D341Med (cell line): Measurements from ENCODE around the gene EBF4.

ENCODE experiments used
- DNase-seq: peaks from one replicate; pipeline ENCODE4 v3.0.0; 2012; ENCODE audit warnings: low spot score

The EBF4 gene

DNA sequence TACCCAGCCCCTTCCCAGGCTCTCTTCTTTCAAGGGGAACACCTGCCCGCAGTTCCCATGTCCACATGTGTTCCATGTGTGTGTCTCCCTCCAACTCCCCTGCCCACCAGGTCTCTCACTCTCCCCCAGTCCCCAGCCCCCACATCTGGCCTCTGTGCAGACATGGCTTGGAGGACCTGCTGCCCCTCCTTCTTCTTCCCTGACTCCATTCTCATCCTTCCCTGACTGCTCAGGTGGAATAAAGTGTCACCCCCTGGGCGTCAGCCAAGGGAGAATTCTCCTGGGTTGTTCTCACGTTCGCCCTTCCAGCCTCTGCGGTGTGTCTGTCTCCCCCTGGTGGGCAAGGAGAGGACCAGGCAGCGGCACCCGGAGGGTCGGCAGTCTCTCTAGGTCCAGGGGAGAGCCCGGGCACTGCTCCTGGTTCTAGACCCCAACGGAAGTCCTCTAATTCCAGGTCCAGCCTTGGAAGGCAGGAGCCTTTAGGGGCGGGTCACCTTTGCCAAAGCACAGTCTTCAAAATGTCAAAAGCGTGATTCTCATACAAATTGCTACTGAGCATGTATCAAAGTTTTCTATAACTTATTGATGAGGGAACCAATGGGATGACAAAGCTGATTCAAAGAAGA lies 50.5 kb downstream of the EBF4 start:
- DNase-seq: peak; percentile 88

DNA sequence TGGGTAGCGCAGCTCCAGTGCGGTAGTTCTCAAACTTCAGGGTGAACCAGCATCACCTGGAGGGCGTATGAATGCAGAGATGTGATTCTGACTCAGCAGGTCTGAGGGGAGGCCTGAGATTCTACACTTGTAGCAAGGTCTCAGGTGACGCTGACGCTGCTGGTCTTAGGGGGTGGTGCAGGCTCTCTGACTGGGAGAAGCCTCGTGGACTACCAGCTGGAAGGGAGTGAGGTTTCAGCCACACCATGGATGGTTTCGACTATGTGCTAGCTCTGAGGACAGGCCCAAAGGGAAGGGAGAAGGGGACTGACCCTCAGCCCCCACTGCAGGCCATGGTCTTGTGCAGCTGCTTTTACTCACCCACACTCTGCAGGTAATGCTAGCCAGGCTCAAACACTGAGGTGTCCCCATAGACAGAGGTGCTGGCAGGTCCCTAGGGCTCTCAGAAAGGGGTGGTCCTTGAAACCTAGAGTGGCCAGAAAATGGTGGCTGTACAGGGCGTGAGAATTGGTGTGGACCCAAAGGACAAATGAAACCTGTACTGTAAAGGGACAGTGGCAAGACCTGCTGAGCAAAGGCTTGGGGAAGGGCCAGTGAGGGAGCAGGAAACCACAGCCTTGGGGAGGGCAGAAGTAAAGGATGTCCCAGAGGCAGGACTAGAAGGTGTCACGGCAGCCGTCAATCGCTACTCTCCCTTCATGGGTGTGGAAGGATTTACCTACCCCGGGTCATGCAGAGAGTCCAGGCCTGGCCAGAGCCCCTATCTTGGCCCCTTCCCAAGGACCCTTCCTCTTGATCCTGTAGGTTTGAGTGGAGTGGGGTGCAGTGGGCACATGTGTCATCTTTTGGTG lies 52.7 kb downstream of the EBF4 start:
- DNase-seq: no peak

DNA sequence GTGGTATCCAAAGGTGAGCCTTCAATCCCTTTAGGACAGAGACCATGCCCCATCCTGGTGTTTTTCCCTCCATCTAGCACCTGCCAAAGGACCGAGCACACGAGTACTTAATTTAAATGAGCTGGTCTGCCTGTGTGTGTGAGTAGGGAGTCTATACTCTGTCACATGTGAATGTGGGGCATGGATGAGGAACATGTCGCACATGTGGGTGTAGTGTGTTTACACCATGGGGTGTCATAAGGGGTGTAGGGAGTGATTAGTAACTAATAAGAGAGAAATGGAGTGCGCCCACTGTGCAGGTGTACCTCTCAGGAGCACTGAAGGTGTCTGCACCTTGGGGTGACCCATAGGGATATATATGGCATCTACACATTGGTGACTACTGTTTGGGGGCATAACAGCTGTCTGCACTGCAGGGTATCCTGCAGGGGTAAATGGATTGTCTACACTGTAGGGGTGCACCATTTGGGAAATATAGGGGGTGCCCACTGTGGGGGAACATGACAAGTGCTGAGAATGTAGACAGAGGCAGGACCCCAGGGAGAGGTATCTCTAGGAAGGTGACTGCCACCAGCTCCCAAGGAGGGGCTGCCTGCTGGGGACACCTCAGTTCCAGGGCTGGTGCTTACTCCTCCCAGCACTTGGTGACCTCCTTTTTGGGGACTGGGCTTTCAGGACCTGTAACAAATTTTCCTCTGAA lies 53.5 kb downstream of the EBF4 start:
- DNase-seq: no peak

DNA sequence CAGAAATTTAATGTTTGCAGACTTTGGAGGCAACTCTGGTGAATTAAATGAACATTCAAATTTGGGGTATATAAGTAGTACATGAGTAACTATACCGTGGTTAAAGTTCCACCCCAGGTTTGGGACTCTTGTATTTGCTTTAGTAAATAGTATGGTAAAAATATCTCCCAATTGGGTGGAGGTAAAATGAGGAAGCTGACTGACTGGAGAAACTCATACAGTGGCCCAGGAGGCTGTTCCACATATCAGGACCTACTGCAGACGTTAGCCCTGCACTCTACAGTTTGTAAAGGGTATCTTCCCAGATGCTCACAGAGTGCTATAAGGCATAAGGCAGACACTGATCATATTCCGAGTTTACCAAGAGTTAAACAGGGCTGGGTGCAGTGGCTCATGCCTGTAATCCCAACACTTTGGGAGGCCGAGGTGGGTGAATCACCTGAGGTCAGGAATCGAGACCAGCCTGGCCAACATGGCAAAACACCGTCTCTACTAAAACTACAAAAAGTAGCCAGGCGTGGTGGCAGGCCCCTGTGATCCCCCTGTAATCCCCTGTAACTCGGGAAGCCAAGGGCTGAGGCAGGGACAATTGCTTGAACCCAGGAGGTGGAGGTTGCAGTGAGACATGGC lies 54.2 kb downstream of the EBF4 start:
- no peak for DNase-seq

DNA sequence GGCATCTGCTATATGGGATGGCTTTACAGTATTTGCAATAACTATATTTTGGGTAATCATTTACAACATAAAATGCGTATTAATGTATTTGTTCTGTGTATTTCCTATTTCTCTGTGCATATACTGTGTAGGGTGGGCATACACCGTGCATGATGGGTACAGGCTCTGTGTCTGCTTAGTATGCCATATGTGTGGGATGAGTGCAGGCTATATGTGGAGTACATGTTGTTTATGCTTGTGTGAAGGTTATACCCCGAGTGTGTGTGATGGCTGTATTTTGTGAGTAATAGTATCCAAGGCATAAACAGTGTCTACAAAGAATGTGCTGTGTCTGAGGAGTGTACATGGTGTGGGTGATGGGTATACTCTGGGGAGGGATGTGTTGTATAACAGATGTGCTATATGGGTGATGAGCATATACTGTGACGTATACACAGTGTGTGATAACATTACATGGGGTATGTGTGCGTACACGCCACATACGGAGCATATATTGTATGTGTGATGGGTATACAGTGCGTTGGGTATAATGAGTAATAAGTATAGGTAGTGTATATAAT lies 55.2 kb downstream of the EBF4 start:
- no peak for DNase-seq

DNA sequence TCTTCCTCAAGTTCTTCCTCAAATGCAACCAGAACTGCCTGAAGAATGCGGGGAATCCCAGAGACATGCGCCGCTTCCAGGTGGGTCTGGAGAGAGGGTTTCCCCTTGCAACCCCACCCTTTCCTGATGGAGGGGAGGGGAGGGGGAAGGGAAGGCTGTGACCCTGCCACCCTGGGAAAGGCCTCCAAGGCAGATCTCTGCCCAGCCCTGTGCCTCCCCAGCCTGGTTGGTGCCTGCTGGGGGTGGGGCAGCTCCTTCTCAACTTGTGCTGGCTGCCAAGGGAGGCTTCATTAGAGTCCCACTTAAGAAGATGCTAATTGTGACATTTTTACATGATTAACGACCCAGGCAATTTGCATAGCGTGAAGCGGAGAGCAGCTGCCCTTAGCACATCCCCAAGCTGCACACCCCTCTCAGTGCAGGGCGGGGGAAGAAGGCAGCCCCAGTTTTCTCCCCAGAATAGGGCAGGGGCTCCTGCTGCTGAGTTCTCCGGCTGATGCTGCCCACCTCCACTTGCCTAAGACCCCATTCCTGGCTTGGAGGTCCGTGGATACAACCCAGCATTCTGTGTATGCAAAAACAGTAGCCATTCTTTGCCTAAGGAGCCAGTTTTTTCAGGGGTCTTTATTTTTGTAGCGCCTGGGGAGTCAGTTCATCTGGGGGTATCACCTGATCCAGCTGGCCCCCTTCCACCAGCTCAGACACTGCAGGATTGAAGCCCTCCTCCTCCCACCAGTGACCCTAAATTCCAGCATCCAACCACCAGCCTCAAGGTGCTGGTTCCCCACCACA lies 56.2 kb downstream of the EBF4 start:
- DNase-seq: no peak

DNA sequence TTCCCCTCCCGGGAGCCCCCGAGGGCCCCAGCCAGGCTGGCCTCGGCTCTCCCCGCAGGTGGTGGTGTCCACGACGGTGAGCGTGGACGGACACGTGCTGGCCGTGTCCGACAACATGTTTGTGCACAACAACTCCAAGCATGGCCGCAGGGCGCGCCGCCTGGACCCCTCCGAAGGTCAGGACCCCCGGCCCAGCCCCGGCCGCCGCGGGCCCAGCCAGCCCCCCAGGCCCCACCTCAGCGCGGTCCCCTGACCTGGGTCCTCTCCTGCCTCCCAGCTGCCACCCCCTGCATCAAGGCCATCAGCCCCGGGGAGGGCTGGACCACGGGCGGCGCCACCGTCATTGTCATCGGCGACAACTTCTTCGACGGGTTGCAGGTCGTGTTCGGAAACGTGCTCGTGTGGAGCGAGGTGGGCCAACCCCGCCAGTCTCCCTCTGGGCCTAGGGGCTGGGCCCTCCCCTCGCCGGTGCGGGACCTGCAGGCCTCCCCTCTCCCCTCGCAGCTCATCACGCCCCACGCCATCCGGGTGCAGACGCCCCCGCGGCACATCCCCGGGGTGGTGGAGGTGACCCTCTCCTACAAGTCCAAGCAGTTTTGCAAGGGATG lies 56.9 kb downstream of the EBF4 start:
- peak; percentile 33 for DNase-seq

DNA sequence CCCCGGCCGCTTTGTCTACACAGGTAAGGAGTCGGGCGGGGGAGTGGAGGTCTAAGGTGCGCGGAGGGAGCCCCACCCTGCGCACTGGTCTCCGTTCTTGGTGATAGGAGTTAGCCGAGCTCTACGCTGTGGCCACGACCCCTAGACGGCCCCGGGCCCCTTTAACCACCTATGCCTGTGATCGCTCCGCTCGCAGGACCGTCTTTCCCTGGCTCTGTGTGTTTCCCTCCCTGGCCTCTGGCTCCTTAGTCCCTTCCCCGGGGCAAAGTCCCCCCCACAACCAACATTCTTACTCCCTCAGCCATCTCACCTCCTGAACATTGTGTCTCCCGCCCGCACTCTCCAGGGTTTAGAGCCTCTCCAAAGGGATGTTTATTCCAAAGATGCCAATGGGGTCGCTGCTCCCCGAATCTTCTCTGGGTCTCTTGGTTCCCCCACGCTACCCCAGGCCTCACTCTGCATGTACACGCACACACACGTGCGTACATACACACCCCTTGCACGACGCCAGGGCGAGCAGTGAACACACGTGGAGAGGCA lies 57.4 kb downstream of the EBF4 start:
- peak; percentile 34 for DNase-seq

DNA sequence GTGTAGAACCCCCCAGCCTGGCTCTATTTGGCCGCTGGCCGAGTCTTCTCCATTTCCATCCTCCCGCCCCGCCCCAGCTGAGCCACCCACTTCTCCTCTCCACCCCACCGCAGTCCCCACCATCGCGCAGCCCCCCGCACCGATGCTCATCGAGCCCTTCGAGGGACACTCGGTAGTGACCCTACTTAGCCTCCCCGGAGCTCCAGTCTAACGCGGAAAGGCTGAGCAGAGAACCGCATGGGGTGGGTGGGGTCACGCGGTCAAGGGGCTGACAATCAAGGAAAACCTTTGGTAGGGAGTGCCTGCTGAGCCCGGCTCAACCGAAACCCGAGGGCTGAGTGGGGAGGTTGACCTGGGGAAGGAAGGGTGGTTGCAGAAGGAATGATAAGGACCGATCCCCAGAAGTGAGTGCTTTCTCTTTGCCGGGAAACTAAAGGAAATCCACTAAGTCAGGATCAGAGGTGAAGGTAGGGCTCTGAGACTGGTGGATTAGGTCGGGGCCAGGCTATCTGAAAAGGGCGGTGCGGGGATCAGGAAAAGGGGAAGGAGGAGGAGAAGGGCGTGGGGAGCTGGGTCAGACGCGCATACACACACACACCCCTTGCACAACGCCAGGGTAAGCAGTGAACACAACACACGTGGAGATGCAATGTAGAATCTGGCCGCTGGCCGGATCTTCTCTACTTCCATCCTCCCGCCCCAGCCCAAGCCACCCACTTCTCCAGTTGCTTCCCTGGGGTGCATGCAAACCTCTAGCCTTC lies 58.1 kb downstream of the EBF4 start:
- peak; percentile 38 for DNase-seq

DNA sequence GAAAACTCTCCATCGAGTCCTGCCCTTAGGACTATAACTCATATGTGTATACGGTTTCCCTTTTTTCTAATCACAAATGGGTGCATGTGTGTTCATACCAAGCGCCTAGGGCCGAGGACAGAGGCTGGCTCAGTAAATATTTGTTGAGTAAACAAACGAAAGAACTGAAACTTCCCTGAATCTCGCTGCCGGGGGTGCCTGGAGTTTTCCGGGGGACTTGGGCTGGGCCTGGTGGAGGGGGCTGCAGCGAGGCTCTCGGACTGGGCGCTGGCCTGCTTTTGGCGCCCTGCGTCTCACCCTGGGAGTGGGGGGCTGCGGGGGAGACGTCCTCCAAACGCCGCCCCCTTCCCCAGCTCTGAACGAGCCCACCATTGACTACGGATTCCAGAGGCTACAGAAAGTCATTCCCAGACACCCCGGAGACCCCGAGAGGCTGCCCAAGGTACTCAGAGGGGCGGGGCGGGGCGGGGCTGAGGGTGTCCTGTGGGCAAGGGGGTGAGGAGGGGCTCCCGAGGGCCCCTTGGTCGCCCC lies 58.8 kb downstream of the EBF4 start:
- no peak for DNase-seq

DNA sequence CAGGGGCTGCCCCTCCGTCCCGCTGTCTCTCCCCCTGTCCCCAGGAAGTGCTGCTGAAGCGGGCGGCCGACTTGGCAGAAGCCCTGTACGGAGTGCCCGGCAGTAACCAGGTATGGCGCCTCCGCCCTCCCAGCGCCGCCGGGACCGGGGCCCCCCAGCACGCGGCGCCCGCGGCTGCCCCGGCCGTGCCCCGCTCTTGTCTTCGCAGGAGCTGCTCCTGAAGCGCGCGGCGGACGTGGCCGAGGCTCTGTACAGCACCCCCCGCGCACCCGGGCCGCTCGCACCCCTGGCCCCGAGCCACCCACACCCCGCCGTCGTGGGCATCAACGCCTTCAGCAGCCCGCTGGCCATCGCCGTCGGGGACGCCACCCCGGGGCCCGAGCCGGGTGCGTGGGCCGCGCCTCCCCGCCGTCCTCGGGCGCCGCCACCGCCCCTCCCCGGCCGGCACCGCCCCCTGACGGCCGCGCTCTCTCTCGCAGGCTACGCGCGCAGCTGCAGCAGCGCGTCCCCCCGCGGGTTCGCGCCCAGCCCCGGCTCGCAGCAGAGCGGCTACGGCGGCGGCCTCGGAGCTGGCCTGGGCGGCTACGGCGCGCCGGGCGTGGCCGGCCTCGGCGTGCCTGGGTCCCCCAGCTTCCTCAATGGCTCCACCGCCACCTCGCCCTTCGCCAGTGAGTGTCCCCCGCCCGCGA lies 59.4 kb downstream of the EBF4 start:
- peak; percentile 79 for DNase-seq

DNA sequence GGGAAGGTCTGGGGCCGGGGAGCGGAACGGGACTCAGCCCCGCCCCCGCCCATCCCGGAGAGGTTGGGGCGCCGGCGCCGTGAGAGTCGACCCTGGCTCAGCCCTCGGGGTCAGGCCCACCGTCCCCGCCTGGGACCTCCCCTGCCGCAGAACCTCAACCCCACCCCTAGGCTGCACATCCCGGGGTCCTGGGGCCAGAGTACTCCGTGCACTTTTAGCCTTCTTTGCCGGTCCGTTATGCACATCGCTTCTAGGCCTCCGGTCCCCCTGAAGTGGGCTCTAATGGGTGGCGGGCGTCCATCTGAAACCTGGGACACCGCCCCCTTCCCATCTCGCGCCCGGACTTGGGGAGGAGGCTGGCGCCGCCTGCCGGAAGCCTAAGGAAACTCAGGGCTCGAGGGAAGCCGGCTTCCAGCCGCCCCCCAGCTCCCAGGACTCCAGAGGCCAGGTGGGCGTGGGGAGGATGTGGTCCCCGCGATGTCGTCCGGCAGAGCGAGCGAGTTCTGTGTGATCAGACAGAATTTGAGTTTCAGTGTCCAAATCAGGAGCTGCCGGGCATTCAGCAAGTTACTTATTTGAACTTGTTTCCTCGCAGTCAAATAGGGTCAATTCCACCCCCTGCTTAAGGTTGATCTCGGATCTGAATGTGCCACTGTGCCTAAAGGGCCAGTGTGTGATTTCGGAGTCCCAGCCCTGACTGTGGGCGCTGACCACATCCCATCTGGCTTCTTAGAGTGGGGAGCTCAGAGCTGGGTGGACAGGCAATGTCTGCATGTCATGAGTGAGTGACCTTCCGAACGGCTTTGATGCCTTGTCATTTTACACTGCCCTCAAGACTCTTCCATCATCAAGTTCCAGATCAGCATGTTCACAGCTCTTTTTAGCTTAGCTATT lies 60.2 kb downstream of the EBF4 start:
- DNase-seq: peak; percentile 84

DNA sequence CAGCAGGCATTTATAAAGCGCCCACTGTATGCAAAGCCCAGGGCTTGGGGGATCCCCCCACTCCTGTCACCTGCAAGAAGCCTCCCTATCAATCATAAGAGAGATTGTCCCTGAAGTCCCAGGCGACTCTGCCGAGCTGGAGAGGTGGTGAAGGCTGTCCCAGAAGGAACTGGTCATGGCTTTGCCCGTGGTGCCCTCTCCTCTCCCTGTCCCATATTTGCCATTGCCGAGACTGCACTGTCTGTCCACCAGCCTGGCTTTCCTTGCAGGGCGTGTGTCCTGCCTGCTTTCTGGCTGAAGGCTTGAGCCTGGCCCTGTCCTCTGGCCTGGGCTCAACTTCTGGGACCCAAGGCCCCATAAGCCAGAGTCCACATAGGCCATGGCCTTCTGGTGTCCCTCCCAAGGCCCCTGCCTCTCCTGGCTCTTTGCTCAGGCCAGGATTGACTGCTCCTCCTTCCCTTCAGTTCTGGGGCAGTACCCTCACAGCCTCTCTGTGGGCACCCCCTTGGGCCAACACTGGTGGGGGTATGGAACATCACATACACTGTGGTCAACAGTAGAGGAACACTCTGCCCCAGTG lies 61.0 kb downstream of the EBF4 start:
- DNase-seq: peak; percentile 14

DNA sequence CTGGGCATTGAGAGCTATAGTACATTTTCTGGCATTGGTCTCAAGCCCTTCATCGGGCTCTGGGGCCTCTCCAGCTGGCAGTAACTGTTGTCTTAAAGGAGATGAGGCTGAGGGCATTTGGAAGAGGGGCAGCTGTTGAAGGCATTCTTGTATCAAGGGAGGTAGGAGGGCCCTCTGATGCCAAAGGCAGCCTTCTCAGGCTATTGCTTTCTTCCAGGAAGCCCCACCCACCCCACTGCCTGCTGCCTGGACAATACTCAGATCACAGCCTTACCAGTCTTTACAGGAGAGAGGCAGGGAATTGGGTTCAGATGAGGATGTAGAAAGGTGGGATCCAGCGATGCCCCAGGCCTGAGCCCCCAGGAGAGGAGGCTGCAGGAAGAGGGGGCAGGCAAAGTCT lies 61.8 kb downstream of the EBF4 start:
- peak; percentile 7 for DNase-seq

DNA sequence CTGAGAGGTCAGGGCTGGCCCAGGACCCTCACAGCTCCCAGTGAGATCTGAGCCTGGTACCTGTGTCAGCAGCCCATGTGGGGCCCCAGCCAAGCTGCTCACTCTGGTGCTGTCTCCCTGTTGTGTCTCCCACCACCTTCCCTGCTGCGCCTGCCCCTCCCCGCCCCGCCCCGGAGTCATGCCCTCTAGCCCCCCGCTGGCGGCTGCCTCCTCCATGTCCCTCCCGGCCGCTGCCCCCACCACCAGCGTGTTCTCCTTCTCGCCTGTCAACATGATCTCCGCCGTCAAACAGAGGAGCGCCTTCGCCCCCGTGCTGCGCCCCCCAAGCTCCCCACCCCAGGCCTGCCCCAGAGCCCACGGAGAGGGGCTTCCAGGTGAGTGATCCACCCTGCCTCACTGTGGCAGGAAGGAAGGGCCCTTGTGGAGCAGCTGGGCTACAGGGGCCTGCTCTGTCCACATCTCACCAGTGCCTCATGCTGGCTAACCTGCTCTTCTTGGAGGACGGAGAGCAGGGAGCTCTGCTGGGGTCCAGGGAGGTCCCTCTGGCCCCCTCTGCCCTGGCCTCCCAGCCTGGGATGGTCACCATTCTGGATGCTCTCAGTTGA lies 63.0 kb downstream of the EBF4 start:
- no peak for DNase-seq

DNA sequence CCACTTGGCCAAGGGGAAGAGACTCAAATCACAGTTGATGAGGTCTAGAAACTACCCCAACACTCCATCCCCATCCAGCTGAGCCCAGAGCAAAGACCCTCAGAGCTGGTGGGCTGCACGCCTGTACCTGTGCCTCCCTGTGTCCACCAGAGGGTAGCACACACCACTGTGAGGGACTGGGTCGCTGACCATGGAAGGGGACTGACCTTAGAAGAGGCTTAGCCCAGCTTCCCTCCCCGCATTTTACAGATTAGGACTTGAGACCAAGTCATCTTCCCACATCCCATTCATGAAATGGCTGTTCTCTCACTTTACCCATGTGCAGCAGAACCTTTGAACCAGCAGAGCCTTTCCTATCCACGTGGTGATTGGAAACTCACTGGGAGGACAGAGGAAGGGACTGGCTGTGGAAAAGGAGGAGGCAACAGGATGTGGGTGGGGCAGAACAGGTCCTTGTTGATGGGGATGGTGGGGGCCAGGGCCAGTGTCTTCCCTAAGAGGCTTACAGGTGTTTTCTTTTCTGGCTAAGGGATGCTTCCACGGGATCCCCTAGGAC lies 63.6 kb downstream of the EBF4 start:
- no peak for DNase-seq

DNA sequence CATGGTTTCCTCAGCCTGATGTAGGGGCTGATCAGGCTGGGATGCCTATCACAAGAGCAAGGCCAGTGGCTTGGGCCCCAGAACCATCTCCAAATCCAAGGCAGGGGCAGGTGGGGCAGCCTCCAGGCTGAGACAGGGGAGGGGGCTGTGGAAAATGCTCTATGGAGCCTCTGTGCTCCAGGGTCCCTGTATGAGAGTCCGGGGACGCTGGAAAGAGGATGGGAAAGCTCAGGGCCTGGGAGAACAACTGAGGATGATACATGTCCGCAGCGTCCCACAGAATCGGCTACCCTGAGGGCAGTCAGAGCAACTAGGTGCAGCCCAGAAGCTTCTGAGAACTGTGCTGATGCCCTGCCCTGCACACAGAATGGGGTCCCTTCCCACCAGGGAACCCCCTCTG lies 64.4 kb downstream of the EBF4 start:
- DNase-seq: peak; percentile 21
